Urinary bladder (tissue), 4 donors: Measurements from ENCODE around the gene TIGAR. TPM values are rescaled to one million over a fixed set of nuclear protein-coding genes. Genes with fewer than 3 reads are reported as not detected.

Experiments
- DNase-seq: peaks from one replicate; pipeline ENCODE4 v3.0.0-alpha.2; 2015; ENCODE audit errors: extremely low spot score
- H3K27ac ChIP-seq: one replicate; pipeline ENCODE4 v1.5.1; 2013; ENCODE audit warnings: low read depth, mild to moderate bottlenecking, moderate library complexity
- H3K36me3 ChIP-seq: one replicate; pipeline ENCODE4 v1.6.1; 2013; ENCODE audit warnings: mild to moderate bottlenecking, moderate library complexity; ENCODE audit not compliant: insufficient read depth
- H3K4me1 ChIP-seq: one replicate; pipeline ENCODE4 v1.6.1; 2013; ENCODE audit warnings: mild to moderate bottlenecking, moderate library complexity; ENCODE audit not compliant: insufficient read depth
- H3K4me3 ChIP-seq: one replicate; pipeline ENCODE4 v1.5.1; 2013; ENCODE audit warnings: low read depth, low read length
- WGBS: extraction: QIAGEN DNeasy Blood & Tissue Kit; methylation state at CpG from one replicate; pipeline ENCODE4 v1.1.7; 2013; 5-methylcytosine and 5-hydroxymethylcytosine counted together
- polyA plus RNA-seq: library from polyadenylated mRNA; stranded (reverse); fragments of 200-250 nt; gene quantifications from one replicate; pipeline ENCODE4 v1.2.3, GENCODE V29; 2013
- total RNA-seq: library from RNA; depleted of rRNA; stranded (reverse); fragments of >200 nt; gene quantifications from one replicate; pipeline ENCODE4 v1.2.3, GENCODE V29; 2014
- donor health status: healthy with polysubstance abuse.
- donor health status: healthy.

TIGAR gene
- total RNA-seq, result 3.6 TPM
- 5.8 TPM for polyA plus RNA-seq

GRCh38 chr12:4320853-4321701 lies at the start of gene TIGAR:
Gene TIGAR (plus strand): TSS chr12:4321213. CDS start chr12:4321272, 59 bp downstream.
- Histone ChIP-seq H3K36me3 (no peaks in the 10 kb centered on the region), H3K4me3 (peak within 1 kb of the TSS; percentile 89), H3K4me1 (no peaks in the 10 kb centered on the region), H3K27ac (peak within 1 kb of the TSS; percentile 72)
- WGBS, result under 1% methylated on average over 76 of the region's 76 CpGs
- DNase-seq, result peak; percentile 84

- Histone ChIP-seq H3K4me3 (peak overlapping the region; percentile 90), H3K36me3 (no peaks in the 10 kb centered on the region), H3K4me1 (no peaks in the 10 kb centered on the region), H3K27ac (peak overlapping the region; percentile 72)
- DNase-seq, result peak; percentile 85
- WGBS, result 1% methylated on average over 43 of the region's 43 CpGs
These were observed 49.1 kb upstream of the TIGAR start for GRCh38 chr12:4271717-4272423.

GRCh38 chr12:4272424-4273272 lies 48.4 kb upstream of the TIGAR start:
- no peak for DNase-seq
- under 1% methylated on average over 62 of the region's 62 CpGs for WGBS
- Histone ChIP-seq H3K4me3 (peak overlapping the region; percentile 90), H3K36me3 (no peaks in the 10 kb centered on the region), H3K27ac (peak overlapping the region; percentile 72), H3K4me1 (no peaks in the 10 kb centered on the region)

- DNase-seq, result no peak
- WGBS, result under 1% methylated on average over 10 of the region's 10 CpGs
- Histone ChIP-seq H3K27ac (no peak overlapping the region), H3K4me3 (peak overlapping the region; percentile 90), H3K4me1 (no peaks in the 10 kb centered on the region), H3K36me3 (no peaks in the 10 kb centered on the region)
These were observed 47.8 kb upstream of the TIGAR start for GRCh38 chr12:4273273-4273651.

- peak; percentile 91 for DNase-seq
- no peaks in the 10 kb centered on the region for H3K4me1 ChIP-seq
- no peaks in the 10 kb centered on the region for H3K36me3 ChIP-seq
- under 1% methylated on average over 52 of the region's 52 CpGs for WGBS
- H3K27ac ChIP-seq, result peak within 1 kb of the TSS; percentile 89
- peak within 1 kb of the TSS; percentile 90 for H3K4me3 ChIP-seq
These were observed 47.2 kb upstream of the TIGAR start, which contains the start of gene CCND2 for GRCh38 chr12:4273652-4274395. Gene CCND2 (plus strand): TSS chr12:4273762. CDS start chr12:4274041, 279 bp downstream.

GRCh38 chr12:4274396-4275015 lies 46.5 kb upstream of the TIGAR start:
- WGBS, result under 1% methylated on average over 42 of the region's 42 CpGs

GRCh38 chr12:4275016-4275869 lies 45.8 kb upstream of the TIGAR start:
- DNase-seq, result no peak
- Histone ChIP-seq H3K4me1 (no peaks in the 10 kb centered on the region), H3K36me3 (no peaks in the 10 kb centered on the region), H3K27ac (peak overlapping the region; percentile 89), H3K4me3 (peak overlapping the region; percentile 90)
- WGBS, result 2% methylated on average over 43 of the region's 43 CpGs

More at GRCh38 chr12:4274396-4275015, 46.5 kb upstream of the TIGAR start:
- H3K4me1 ChIP-seq, result no peaks in the 10 kb centered on the region
- no peaks in the 10 kb centered on the region for H3K36me3 ChIP-seq
- peak overlapping the region; percentile 90 for H3K4me3 ChIP-seq
- no peak for DNase-seq
- H3K27ac ChIP-seq, result peak overlapping the region; percentile 89

- WGBS, result 34% methylated on average over 14 of the region's 14 CpGs
- DNase-seq, result no peak
- H3K4me1 ChIP-seq, result no peaks in the 10 kb centered on the region
- H3K36me3 ChIP-seq, result no peaks in the 10 kb centered on the region
- peak overlapping the region; percentile 90 for H3K4me3 ChIP-seq
- no peak overlapping the region for H3K27ac ChIP-seq
These were observed 45.1 kb upstream of the TIGAR start for GRCh38 chr12:4275870-4276301.

- Histone ChIP-seq H3K36me3 (no peaks in the 10 kb centered on the region), H3K4me1 (no peaks in the 10 kb centered on the region), H3K27ac (no peak overlapping the region), H3K4me3 (no peak overlapping the region)
- peak; percentile 93 for DNase-seq
- 7% methylated on average over 10 of the region's 10 CpGs for WGBS
These were observed 44.3 kb upstream of the TIGAR start for GRCh38 chr12:4276524-4277204.

- DNase-seq, result no peak
- H3K4me3 ChIP-seq, result no peak overlapping the region
- no peaks in the 10 kb centered on the region for H3K4me1 ChIP-seq
- WGBS, result 21% methylated on average over 6 of the region's 6 CpGs
- H3K36me3 ChIP-seq, result no peaks in the 10 kb centered on the region
- no peak overlapping the region for H3K27ac ChIP-seq
These were observed 43.8 kb upstream of the TIGAR start for GRCh38 chr12:4277205-4277543.

GRCh38 chr12:4277857-4278256 lies 43.2 kb upstream of the TIGAR start:
- DNase-seq, result no peak
- H3K36me3 ChIP-seq, result no peaks in the 10 kb centered on the region
- no peak overlapping the region for H3K4me3 ChIP-seq
- H3K4me1 ChIP-seq, result no peaks in the 10 kb centered on the region
- WGBS, result 77% methylated on average over 3 of the region's 3 CpGs
- no peak overlapping the region for H3K27ac ChIP-seq
